Measurements from ENCODE around the gene UPF1. TPM values are rescaled to one million over a fixed set of nuclear protein-coding genes. Genes with fewer than 3 reads are reported as not detected.

Gene UPF1
- total and polyA plus RNA-seq, 2 of the 13 experiments (the other 11 are each of a cell fraction or from before 2014, with no cell fraction given) = 16.9 to 41.8 TPM

DNA sequence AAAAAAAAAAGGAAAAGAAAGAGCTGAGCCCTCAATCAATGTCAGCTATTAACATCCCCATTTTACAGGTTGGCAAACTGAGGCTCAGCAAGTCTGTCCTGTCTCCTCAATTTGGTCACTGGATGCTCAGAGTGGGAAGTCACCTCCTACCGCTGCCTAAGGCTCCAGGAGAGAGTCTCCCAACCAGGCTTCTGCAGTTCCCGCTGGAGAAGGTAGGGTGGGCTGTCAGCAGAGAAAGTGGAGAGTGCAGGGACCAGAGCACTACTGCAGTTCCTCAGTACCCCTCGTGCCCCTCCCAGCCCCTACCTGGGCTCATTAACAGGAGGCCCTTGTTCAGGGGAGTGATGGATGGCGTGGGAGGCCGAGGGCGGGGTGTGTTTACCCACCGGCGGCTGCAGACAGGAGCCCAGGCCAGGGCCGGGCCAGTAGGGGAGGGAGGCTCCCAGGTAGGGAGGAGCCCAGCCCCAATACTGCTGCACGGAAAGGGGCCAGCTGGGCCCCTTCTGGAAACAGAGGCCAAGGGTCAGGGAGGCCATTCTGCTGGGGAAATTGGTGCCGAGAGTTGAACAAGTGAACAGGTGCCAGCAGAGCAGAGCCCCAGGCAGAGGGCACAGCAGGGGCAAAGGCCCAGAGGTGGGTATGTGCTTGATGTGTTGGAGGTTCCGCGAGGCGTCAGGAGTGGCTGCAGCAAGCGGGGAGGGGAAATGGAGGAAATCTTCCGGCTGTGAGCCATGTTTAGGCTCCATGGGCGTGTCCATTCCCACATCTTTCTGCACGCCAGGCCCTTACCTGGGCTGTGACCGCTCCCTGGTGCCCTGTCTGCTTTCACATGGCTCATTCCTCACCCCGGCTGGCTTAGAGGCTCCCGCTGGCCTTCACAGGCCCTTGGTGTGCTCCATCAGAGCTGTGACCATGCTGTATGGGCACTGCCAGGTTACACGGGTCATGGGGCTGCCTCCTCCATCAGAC lies 33.1 kb upstream of the UPF1 start (continued):
- peak; percentile 38; the same call in 1 of the 2 replicates for TF ChIP-seq NR2F2 (IDR thresholded peaks at IDR 0.05; ENCODE audit: borderline replicate concordance, low read depth)
- TF ChIP-seq ZNF766 (CRISPR knock-in tag; IDR thresholded peaks at IDR 0.05; ENCODE audit: borderline replicate concordance) = no peak
- TF ChIP-seq, protein P1, sequence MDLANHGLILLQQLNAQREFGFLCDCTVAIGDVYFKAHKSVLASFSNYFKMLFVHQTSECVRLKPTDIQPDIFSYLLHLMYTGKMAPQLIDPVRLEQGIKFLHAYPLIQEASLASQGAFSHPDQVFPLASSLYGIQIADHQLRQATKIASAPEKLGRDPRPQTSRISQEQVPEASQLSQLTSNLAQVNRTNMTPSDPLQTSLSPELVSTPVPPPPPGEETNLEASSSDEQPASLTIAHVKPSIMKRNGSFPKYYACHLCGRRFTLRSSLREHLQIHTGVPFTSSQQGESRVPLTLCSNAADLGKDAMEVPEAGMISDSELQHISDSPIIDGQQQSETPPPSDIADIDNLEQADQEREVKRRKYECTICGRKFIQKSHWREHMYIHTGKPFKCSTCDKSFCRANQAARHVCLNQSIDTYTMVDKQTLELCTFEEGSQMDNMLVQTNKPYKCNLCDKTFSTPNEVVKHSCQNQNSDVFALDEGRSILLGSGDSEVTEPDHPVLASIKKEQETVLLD (CRISPR knock-in tag; IDR thresholded peaks at IDR 0.05; ENCODE audit: low read depth) = no peak
- TF ChIP-seq HNF4A (CRISPR knock-in tag; IDR thresholded peaks at IDR 0.05) = peak; percentile 40
- no peak for TF ChIP-seq ZNF20 (CRISPR knock-in tag; IDR thresholded peaks at IDR 0.05)
- TF ChIP-seq ZNF598 (CRISPR knock-in tag; IDR thresholded peaks at IDR 0.05; ENCODE audit: borderline replicate concordance) = no peak
- TF ChIP-seq ZNF333 (CRISPR knock-in tag; IDR thresholded peaks at IDR 0.05; ENCODE audit: borderline replicate concordance) = 0 out of 2 replicates have a peak, but pooled peaks have one; percentile 40
- TF ChIP-seq SOX6 (IDR thresholded peaks at IDR 0.05) = no peak
- TF ChIP-seq SOX6 (CRISPR knock-in tag; IDR thresholded peaks at IDR 0.05) = peak; percentile 72
- no peak for TF ChIP-seq ZNF782 (CRISPR knock-in tag; IDR thresholded peaks at IDR 0.05; ENCODE audit: borderline replicate concordance)
- no peak for TF ChIP-seq IRF2 (CRISPR knock-in tag; IDR thresholded peaks at IDR 0.05)
- 0 out of 2 replicates have a peak, but pooled peaks have one; percentile 41 for TF ChIP-seq ZNF44 (CRISPR knock-in tag; IDR thresholded peaks at IDR 0.05)
- TF ChIP-seq ZBTB1 (CRISPR knock-in tag; IDR thresholded peaks at IDR 0.05; ENCODE audit: borderline replicate concordance) = no peak
- TF ChIP-seq ZNF549 (CRISPR knock-in tag; IDR thresholded peaks at IDR 0.05) = no peak
- TF ChIP-seq FIP1L1 (IDR thresholded peaks at IDR 0.05; ENCODE audit: borderline replicate concordance, insufficient read depth, low read depth, low read length) = no peak
- TF ChIP-seq ZFAT (CRISPR knock-in tag; conservative IDR thresholded peaks at IDR 0.05) = no peak
- TF ChIP-seq ZNF30 (CRISPR knock-in tag; IDR thresholded peaks at IDR 0.05) = no peak
- peak; percentile 98 for TF ChIP-seq ZNF629 (CRISPR knock-in tag; conservative IDR thresholded peaks at IDR 0.05)
- TF ChIP-seq, protein P2, sequence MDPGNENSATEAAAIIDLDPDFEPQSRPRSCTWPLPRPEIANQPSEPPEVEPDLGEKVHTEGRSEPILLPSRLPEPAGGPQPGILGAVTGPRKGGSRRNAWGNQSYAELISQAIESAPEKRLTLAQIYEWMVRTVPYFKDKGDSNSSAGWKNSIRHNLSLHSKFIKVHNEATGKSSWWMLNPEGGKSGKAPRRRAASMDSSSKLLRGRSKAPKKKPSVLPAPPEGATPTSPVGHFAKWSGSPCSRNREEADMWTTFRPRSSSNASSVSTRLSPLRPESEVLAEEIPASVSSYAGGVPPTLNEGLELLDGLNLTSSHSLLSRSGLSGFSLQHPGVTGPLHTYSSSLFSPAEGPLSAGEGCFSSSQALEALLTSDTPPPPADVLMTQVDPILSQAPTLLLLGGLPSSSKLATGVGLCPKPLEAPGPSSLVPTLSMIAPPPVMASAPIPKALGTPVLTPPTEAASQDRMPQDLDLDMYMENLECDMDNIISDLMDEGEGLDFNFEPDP (CRISPR knock-in tag; conservative IDR thresholded peaks at IDR 0.05) = 0 out of 2 replicates have a peak, but pooled peaks have one; percentile 64
- TF ChIP-seq ZEB1 (IDR thresholded peaks at IDR 0.05; ENCODE audit: insufficient replicate concordance, low read depth) = peak; percentile 84
- TF ChIP-seq HIVEP1 (CRISPR knock-in tag; IDR thresholded peaks at IDR 0.05) = peak; percentile 43; the same call in 1 of the 2 replicates
- TF ChIP-seq CC2D1A (CRISPR knock-in tag; IDR thresholded peaks at IDR 0.05) = no peak
- TF ChIP-seq ATAD3A (CRISPR knock-in tag; IDR thresholded peaks at IDR 0.05) = no peak

All from HepG2 (cell line).